RWPE1 (cell line): Measurements from ENCODE around the gene FBLN1.

Source experiments
- CTCF ChIA-PET: fragments of 350-600 bp; sonication (Branson Sonifier 250); formaldehyde crosslinking; extraction: SDS; loops from one replicate; lab custom pipeline; 2021; lab: Yijun Ruan, JAX
- POLR2A ChIA-PET: fragments of 400-600 bp; formaldehyde crosslinking; extraction: SDS; loops from one replicate; lab custom pipeline; 2020; ENCODE audit warnings: antibody characterized with exemption; ENCODE audit not compliant: low non-redundant PET; lab: Yijun Ruan, JAX
- DNase-seq: peaks from one replicate; pipeline ENCODE4 v3.0.0; 2012; ENCODE audit warnings: low spot score
- H3K27ac ChIP-seq: fragments of 450-650 bp; 2 replicates; pipeline ENCODE4 v1.5.1; 2017
- TF ChIP-seq, protein P1 (sequence below): fragments of 450-650 bp; conservative IDR thresholded peaks from 2 replicates; pipeline ENCODE4 v1.5.1; 2017; ENCODE audit warnings: low read depth, mild to moderate bottlenecking

Gene FBLN1

DNA sequence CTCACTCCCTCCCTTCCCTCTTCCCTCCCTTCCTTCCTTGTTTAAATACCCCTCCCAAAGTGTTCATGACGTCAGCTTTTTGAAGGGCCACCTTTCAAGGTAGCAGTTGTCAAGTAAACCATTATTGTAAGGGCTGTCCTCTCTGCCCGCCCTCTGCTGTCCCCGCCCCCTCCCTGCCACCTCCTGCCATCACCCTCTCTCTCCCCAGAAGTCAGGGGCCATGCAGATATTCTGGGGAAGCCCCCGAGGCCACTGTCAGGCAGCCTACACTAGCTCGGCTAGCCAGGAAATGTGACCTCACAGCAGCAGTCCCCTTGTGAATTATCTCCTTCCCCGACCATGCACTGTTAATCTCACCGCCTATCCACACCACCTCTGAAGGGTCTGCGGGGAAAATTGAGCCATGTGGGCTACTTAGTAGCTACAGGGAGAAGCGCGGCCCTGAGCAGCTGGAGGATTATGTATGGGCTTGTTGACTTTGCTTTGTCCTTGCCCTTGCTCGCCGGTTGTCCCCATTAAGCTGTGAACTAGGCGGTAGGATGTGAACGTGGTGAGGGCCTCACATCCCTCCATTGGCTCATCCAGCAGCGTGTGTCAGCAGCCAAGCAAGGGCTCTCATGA, 126.9 kb downstream of the FBLN1 start:
- ChIA-PET CTCF (no interaction called here), POLR2A (no interaction called here)
- TF ChIP-seq, protein P1, sequence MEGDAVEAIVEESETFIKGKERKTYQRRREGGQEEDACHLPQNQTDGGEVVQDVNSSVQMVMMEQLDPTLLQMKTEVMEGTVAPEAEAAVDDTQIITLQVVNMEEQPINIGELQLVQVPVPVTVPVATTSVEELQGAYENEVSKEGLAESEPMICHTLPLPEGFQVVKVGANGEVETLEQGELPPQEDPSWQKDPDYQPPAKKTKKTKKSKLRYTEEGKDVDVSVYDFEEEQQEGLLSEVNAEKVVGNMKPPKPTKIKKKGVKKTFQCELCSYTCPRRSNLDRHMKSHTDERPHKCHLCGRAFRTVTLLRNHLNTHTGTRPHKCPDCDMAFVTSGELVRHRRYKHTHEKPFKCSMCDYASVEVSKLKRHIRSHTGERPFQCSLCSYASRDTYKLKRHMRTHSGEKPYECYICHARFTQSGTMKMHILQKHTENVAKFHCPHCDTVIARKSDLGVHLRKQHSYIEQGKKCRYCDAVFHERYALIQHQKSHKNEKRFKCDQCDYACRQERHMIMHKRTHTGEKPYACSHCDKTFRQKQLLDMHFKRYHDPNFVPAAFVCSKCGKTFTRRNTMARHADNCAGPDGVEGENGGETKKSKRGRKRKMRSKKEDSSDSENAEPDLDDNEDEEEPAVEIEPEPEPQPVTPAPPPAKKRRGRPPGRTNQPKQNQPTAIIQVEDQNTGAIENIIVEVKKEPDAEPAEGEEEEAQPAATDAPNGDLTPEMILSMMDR = no peak
- no peak overlapping the region for H3K27ac ChIP-seq
- no peak for DNase-seq

- TF ChIP-seq, protein P1 = no peak
- no peak for DNase-seq
- POLR2A ChIA-PET = no interaction called here
- CTCF ChIA-PET = no interaction called here
- no peak overlapping the region for H3K27ac ChIP-seq
These were observed 127.8 kb downstream of the FBLN1 start for GRCh38 chr22:45630436-45630835.

- no peak overlapping the region for H3K27ac ChIP-seq
- ChIA-PET POLR2A (no interaction called here), CTCF (interaction anchor here (0.7 kb wide), 1 partner anchor 233 kb away, joined by 3 read pairs; no protein-coding TSS in a partner anchor)
- TF ChIP-seq, protein P1 = no peak
- no peak for DNase-seq
These were observed 128.6 kb downstream of the FBLN1 start for GRCh38 chr22:45631140-45631840.

DNA sequence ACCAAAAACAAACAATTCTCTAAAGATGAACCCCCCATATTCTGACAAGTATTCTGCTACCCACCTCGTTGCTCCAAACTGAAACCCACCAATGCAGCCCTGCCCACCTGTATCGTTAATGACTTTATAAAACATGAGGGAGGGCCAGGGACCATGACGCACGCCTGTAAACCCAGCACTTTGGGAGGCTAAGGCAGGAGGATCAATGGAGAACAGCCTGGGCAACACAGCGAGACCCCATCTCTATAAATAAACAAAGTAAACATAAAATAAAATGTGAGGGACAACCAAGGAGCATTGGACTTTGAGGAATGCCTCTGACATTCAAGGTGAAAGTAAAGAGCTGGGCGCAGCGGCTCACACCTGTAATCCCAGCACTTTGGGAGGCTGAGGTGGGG, 129.2 kb downstream of the FBLN1 start:
- no peak for DNase-seq
- H3K27ac ChIP-seq = no peak overlapping the region
- TF ChIP-seq, protein P1 = no peak
- POLR2A ChIA-PET = no interaction called here
- CTCF ChIA-PET = no interaction called here

DNA sequence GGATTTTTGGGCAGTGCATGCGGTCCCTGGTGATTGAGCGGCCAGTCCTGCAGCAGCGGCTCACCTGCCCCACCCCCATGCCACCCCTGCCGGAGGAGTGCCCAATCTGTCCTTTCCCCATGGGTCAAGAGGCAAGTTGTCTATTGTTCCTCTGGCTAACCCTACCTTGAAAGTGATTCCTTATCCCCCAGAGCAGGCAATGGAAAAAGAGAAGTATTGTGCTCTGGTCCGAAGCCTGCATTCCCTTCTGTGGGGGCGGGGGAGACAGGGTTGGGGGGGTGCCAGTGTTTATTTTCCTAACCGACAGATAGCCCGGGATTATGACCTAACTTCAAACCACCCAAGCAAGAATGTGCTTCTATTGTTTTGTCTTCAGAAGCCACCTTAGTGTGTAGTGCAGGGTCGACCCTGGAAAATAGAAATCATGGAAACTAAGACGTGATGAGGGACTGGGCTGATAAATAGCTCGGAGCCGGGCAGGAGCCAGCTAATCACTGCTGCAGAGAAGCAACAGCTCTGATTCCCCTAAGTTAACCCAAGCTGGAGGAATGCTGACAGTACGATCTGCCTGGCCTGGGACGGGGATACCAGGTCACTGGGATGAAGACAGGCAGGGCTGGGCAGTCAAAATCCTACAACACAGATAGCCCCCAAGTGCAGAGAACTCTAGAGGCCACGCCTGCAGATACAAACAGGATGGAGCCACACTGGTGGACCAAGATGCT, 130.3 kb downstream of the FBLN1 start:
- TF ChIP-seq, protein P1 = no peak
- CTCF ChIA-PET = no interaction called here
- no peak for DNase-seq
- POLR2A ChIA-PET = no interaction called here
- H3K27ac ChIP-seq = no peak overlapping the region

- TF ChIP-seq, protein P1 = no peak
- ChIA-PET POLR2A (no interaction called here), CTCF (no interaction called here)
- no peak for DNase-seq
- H3K27ac ChIP-seq = no peak overlapping the region
These were observed 134.0 kb downstream of the FBLN1 start for GRCh38 chr22:45636683-45637082.
